Brain microvascular endothelial cell (primary cell): ENCODE measurements around the gene LIME1.

ENCODE experiments used
- DNase-seq: peaks from one replicate; pipeline ENCODE4 v3.0.0-alpha.2; 2020
- H3K27ac ChIP-seq: fragments of 250-450 bp; sonication (Bioruptor Pico); 2 replicates; pipeline ENCODE4 v1.5.1; 2020; ENCODE audit warnings: mild to moderate bottlenecking, moderate library complexity
- H3K27me3 ChIP-seq: fragments of 250-450 bp; sonication (Bioruptor Pico); replicated peaks from 2 replicates; pipeline ENCODE4 v1.5.1; 2020; ENCODE audit warnings: mild to moderate bottlenecking
- H3K36me3 ChIP-seq: fragments of 250-450 bp; sonication (Bioruptor Pico); replicated peaks from 2 replicates; pipeline ENCODE4 v1.5.1; 2020; ENCODE audit warnings: mild to moderate bottlenecking
- H3K4me3 ChIP-seq: 2 replicates; pipeline ENCODE4 v1.5.1; 2011; ENCODE audit warnings: low read depth, mild to moderate bottlenecking, control low read depth, low read length, moderate library complexity
- CTCF ChIP-seq: IDR thresholded peaks from 2 replicates; pipeline ENCODE4 v1.5.1; 2011; ENCODE audit warnings: low read depth, mild to moderate bottlenecking, moderate library complexity, low read length, control low read depth, inconsistent platforms; ENCODE audit errors: missing control alignments
- in situ Hi-C: cut with HindIII; loops from 2 replicates; pipeline ENCODE4 v1.10.0; 2017; ENCODE audit warnings: low sequenced_read_pairs, low pct_ligation_motif_present

The LIME1 gene

GRCh38 chr20:63736893-63737694, 630 bp downstream of the LIME1 start:
- Histone ChIP-seq H3K36me3 (peaks cover 32% of the 10 kb centered on the region), H3K27me3 (no peaks in the 10 kb centered on the region), H3K27ac (no peak overlapping the region), H3K4me3 (no peak overlapping the region)
- TF ChIP-seq CTCF = no peak
- DNase-seq = no peak
- in situ Hi-C loops = no loop called here

- H3K27me3 ChIP-seq = no peaks in the 10 kb centered on the region
- H3K4me3 ChIP-seq = no peak overlapping the region
- H3K27ac ChIP-seq = no peak overlapping the region
- H3K36me3 ChIP-seq = peaks cover 36% of the 10 kb centered on the region
- no peak for DNase-seq
- no peak for TF ChIP-seq CTCF
- in situ Hi-C loops = no loop called here
Observed at GRCh38 chr20:63737695-63737944, 1.2 kb downstream of the LIME1 start.

GRCh38 chr20:63737945-63738686, 1.7 kb downstream of the LIME1 start:
- DNase-seq = no peak
- in situ Hi-C loops = no loop called here
- TF ChIP-seq CTCF = no peak
- Histone ChIP-seq H3K36me3 (peaks cover 37% of the 10 kb centered on the region), H3K27ac (no peak overlapping the region), H3K4me3 (no peak overlapping the region), H3K27me3 (no peaks in the 10 kb centered on the region)

- H3K27ac ChIP-seq = no peak overlapping the region
- peaks cover 31% of the 10 kb centered on the region for H3K36me3 ChIP-seq
- H3K27me3 ChIP-seq = no peaks in the 10 kb centered on the region
- TF ChIP-seq CTCF = no peak
- in situ Hi-C loops = no loop called here
- DNase-seq = no peak
- no peak overlapping the region for H3K4me3 ChIP-seq
Observed at GRCh38 chr20:63738687-63739129, 2.2 kb downstream of the LIME1 start.

GRCh38 chr20:63739130-63740069, 2.9 kb downstream of the LIME1 start, which contains the start of gene SLC2A4RG:
SLC2A4RG (plus strand) TSS chr20:63739776; CDS start chr20:63739913, 137 bp downstream.
- Histone ChIP-seq H3K4me3 (peak within 1 kb of the TSS; percentile 55), H3K27ac (peak within 1 kb of the TSS; percentile 36), H3K27me3 (no peaks in the 10 kb centered on the region), H3K36me3 (peaks cover 28% of the 10 kb centered on the region)
- no peak for DNase-seq
- in situ Hi-C loops = no loop called here
- TF ChIP-seq CTCF = no peak
